CD4-positive, alpha-beta T cell treated with Interleukin-17A for 1 hour (primary cell): ENCODE measurements around the gene FAM76B.

Experiments
- DNase-seq: peaks from one replicate; pipeline ENCODE4 v3.0.0-alpha.2; 2020

FAM76B gene

GRCh38 chr11:95791709-95792033, 2.1 kb upstream of the FAM76B start:
- no peak for DNase-seq

- peak; percentile 63 for DNase-seq
Observed at GRCh38 chr11:95790933-95791708, 1.5 kb upstream of the FAM76B start.

DNA sequence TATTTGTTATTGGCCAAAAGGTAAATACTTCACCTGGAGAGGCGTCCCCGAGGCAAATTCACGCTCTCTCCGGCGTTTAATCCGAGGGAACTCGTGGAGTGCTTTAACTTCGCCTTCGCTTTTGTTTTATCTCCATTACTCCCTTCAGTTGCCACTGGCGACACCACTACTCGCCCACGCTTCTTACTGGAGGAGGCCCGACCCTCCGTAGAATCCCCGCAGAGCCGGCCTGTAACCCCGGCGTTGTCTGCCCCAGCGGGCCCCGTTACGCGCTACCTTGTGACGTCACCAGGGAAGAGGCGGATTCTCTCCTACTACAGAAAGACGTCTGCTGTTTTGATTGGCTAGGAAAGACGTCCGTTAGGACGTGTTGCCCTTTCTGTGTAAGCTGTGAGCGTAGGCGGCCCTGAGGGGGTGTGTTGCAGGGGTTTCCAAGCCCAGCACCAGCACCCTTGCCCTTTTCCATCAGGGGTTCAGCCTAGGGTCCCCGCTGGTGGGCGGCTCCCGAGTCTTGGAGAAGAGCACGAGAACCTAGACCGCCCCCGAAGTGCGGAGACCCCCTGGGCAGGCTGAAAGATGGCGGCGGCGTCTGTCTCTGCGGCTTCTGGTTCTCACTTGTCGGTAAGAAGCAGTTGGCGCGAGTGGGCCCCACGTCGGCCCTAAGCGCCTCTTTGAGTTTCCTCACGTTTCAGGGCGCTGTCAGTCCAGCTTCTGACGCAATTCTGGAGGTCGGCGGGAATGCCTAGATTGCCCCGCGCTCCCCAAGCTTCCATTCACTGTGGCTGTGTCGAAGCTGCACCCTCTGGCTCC, 746 bp upstream of the FAM76B start, which contains the start of gene CEP57:
CEP57 (plus strand) TSS at position 376 of the 810 bp plus-strand sequence; CDS start at position 577, 201 bp downstream.
- DNase-seq: peak; percentile 96

DNA sequence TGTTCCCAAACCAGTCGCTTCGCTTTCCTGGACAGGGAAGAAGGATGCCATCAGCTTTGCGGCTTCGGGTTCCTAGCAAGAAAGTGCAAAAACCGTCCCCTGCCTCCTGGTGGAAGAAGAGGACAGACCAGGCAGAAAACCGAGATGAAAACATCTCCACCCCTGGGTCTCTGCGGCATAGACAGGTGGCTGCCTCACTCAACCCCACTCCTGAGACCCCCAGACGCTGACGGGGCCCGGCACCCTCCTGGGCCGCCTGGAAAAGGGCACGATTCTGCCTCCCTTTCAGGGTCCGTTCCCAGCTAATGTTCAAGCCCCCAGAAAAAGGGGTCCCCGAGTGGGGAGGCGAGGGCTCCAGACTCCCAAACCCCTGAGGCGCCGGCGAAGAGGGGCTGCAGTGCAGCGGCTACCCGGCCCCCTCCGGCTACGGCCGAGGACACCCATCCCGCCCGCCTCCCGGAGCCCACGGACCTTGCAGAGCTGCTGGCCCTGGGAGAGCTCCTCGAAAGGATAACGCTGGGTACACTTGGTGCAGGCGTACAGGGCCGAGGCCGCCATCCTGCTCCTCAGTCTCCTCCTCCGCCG, 569 bp downstream of the FAM76B start:
- peak; percentile 44 for DNase-seq

GRCh38 chr11:95780544-95780943, 9.0 kb downstream of the FAM76B start:
- DNase-seq: no peak

DNA sequence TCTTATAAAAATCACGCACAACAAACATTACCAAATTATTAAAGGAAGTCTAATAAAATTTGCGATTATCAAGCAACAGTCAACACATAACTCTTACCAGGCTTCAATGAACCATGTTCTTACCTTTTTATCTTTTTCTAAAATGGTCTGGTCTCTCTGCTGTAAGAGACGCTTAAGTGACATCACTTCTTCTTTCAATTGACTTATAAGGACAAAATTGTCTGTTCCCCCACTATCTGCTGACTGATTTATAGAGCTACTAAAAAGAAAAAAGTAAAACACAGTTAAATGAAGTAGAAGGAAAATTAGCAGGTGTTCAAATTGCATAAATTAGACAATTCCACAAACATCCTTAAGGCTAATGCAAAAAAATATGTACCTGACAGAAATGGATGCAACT, 10.9 kb downstream of the FAM76B start:
- no peak for DNase-seq

DNA sequence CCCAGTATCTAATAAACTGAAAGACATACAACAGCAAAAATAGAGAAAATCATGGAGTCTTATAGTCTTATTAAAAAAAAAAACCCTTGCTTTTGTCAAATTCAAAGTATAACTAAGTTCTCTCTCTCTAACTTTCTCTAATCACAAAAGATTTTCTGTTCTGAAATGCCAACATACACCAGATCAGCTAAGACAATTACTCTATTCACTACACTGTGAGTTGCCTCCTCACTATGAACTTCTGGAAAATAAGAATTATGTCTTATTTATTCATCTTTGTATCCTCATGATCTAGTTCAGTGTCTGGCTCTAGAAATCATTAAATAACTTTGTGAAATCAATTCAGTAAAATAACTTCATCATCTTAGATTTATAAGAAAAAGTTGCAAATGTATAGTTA, 12.7 kb downstream of the FAM76B start:
- DNase-seq: no peak

DNA sequence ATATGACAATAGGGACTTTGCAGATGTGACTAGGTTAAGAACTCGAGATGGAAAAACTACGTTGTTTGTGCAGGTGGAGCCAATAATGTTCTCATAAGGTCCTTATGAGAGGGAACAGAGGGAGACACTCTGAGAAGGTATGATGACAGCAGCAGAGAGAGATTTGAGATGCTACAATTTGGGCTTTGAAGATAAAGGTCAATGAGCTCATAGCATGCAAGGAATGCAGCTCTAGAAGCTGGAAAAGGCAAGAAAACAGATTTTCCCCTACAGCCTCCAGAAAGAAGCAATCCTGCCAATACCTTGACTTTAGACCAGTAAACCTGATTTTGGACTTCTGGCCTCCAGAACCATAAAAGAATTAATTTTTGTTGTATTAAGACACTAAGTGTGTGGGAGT, 21.1 kb downstream of the FAM76B start:
- DNase-seq: no peak

DNA sequence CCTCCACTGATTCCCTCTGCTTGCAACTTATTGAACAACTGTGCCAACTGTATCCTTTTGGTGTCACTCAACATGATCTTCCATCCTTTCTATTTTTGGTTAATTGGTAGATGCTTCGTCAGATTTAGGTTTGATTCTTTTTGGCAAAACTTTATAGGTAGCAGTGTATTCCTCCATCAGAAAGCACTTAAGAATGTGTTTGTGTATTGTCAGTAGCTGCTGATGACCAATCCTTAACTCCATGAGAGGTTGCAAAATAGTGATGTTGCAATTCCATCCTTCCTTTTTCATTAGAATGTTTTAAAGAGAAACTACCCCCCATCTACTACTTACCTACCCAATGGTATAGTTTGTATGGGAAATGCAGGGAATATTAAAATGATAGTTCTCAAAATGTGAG, 22.1 kb downstream of the FAM76B start:
- DNase-seq: no peak

DNA sequence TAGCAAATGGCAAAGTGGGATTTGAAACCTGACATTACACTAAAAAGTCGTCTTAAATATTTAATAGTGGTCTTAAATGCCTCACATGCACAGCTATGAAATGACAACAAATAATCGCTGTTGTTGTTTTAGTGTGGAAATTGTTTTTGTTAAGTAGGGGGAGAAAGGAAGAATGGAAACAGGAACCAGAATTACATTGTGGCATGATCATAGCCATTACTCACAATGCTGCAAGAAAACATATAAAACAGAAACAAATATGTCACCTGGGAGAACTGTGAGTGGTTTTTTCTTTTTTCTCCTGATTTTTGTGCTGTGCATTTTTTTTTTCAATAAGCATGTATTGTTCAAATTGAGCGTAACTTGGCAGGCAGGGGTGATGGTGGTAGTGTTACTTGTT, 22.9 kb downstream of the FAM76B start:
- DNase-seq: no peak

DNA sequence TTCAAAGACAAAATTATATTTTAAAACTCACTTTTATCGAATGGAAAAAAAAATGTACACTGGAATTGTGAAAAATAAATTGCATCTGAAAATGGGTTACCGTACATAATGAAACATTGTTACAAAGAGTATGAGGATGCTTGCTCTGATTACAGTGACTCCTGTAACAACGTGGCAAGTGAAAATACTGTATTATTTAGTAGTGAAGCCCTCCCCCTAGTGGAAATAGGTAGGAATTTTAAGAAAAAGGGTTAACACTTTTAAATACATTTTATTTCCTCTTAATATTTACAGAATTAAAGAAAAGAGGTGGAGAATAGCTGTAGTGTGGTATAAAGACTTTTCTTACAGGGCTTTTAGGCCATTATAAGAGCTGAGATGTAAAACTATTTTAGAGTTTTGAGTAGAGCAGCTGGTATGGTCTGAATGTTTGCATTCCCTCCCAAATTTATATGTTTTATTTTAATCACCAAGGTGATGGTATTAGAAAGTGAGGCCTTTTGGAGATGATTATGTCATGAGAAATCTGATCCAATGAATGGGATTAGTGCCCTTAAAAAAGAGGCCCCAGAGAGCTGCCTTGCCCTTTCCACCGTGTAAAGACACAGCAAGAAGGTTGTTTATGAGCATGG, 25.2 kb downstream of the FAM76B start:
- DNase-seq: peak; percentile 79

- DNase-seq: no peak
Observed at GRCh38 chr11:95762534-95762933, 27.0 kb downstream of the FAM76B start.

DNA sequence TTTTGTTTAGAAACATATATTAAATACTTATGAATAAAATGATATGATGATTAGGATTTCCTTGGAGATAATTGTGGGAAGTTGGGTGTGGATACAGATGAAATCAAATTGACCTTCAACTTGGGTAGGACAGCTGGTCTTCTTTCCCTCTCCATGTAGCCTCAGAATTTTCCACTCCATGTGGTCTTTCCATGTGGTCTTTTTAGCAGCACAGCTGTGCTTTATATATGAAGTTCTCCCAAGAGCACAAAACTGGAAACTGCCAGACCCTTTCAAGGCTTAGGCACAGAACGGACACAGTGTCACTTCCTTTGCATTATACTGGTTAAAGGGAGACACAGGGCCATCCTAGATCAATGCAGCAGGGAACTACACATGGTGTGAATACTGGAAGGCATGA, 28.6 kb downstream of the FAM76B start:
- no peak for DNase-seq

- DNase-seq: no peak
Observed at GRCh38 chr11:95751515-95751914, 38.1 kb downstream of the FAM76B start.

- DNase-seq: no peak
Observed at GRCh38 chr11:95750101-95750500, 39.5 kb downstream of the FAM76B start.

DNA sequence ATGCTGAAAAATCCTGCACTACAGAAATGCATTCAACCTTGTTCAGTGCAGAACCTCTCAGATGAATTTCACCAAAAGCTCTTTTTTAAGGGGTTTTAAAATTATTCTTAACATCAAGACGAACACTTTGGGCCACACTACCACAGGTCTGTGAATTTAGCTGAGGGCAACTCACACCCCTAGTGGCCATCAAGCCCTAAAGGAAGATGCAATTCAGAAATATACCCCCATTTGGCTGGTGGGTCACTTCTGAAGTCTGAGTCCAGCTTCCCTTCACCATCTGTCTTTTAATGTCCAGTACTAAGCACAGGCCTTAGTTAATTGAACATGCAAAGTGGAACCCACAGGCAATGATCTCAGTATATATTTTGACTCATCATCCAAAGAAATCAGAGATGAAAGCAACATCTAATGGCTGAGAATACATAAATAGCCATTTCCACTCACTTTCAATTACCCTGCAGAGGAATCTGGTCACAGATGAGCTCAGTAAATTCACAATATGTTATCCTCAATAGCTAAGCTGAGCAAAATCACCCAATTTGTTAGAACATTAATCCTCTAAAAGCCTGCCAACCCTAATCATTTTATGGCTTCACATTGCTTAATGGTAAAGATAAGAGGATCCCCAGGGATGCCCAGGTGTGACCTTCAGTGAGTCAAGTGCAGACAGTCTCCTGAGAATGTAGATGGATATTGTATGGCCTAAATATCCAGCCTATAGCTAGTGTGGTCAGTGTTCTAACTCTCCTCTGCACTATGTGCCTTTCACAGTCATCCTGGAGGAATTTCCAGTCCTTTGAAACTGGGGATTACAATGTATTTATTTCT, 50.3 kb downstream of the FAM76B start:
- DNase-seq: no peak

DNA sequence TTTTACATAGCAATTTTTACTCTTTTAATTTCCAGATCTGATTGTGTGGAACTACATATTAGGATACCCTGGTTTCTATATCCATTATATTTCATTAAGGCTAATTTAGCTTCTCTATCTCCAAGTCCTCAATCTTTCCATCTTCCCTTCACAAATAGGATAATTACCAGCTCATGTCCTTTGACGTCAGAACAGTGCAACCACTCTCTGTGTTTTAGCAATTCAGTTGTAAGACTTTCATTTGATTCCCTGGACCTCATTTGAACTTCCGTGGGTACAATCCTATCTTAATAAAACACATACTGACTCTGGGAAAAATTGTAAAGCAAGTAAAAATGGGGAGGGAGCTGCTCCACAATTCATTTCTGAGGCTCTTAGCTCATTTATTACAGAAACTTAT, 52.8 kb downstream of the FAM76B start:
- DNase-seq: no peak

DNA sequence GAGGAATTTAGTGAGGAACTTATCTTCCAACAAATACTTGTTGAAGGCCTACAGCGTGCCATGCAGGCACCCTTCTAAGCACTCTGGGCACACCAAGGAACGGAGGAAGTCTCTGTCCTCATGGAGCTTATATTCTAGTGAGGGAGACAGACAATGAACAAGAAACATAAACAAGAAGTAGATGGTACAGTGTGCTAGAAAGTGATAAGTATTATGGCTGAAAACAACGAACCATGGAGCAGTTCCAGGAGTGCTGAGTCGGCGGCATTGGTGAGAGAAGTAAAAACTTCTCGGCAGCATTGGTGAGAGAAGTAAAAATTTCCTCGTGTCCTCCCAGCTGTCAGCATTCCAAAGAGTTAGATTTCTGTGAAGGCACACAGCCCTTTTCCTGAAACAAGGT, 53.2 kb downstream of the FAM76B start:
- no peak for DNase-seq

- no peak for DNase-seq
Observed at GRCh38 chr11:95734009-95734572, 55.5 kb downstream of the FAM76B start.

DNA sequence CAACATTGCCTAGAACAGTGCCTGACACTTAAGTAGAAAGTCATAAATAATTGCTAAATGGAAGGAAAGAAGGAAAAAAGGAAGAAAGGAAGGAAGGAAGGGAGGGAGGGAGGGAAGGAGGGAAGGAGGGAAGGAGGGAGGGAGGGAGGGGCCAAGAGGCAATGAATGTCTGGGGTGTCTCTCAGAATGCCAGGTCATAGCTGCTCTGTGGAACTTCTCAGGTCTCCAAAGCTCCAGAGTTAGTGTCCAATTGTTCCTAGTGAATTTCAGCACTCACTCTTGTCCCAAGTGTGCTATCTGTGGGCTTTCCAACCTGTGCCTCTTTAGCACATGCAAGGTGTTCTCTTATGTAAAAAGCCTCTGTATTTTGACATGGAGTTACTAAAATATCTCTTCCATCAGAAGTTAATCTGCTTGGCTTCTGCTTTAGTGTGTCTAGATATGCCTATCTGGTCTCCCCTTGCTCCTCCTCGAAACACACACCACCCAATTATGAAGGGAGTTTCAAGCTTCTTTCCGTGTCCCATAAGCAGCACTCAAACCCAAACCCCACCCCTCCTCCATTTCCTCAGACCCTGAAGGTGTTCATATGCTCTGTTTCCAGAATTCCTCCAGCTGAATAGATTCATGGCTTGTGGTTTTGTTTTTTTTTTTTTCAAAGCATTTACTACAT, 56.5 kb downstream of the FAM76B start:
- DNase-seq: no peak

DNA sequence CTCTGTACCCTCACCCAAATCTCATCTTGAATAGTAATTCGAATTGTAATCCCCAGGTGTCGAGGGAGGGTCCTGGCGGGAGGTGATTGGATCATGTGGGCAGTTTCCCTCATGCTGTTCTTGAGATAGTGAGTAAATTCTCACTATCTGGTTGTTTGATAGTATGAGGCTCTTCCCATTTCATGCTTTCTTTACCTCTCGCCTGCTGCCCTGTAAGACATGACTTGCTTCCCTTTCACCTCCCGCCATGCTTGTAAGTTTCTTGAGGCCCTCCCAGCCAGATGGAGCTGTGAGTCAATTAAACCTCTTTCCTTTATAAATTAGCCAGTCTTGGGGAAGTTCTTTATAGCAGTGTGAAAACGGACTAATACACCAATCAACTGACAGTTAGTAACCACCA, 60.1 kb downstream of the FAM76B start:
- DNase-seq: no peak

DNA sequence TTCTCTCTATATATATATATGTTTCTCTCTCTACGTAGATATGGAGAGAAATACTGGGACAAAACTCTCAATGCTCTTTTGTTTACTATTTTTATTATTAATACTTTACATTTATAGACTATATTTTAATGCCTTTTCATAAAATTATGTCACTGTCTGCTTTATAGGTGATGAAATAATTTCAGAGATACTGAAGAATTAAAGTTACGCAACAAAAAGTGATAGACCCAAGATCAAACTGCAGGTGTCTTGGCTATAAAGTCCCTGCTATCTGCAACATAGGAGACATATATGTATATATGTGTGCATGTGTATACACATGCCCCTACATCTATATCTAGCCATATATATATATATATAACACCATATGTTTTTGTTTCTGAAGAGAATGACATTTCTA, 60.8 kb downstream of the FAM76B start:
- DNase-seq: no peak
